WTC11 (cell line): Measurements from ENCODE around the gene SLC6A4. TPM values are rescaled to one million over a fixed set of nuclear protein-coding genes. Genes with fewer than 3 reads are reported as not detected.

Experiments
- ATAC-seq: fragments of 200-7000 bp; cut with Tn5 transposase; 2 replicates; pipeline ENCODE4 v1.10.0; 2021; ENCODE audit warnings: mild to moderate bottlenecking, moderate library complexity
- CTCF ChIA-PET: fragments of 300-600 bp; sonication (Branson Sonifier 250); formaldehyde crosslinking; loops from one replicate; lab custom pipeline; 2021; ENCODE audit warnings: antibody characterized with exemption; lab: Charles Lee
- POLR2A ChIA-PET: fragments of 350-600 bp; sonication (Branson Sonifier 250); formaldehyde crosslinking; loops from one replicate; lab custom pipeline; 2021; ENCODE audit warnings: antibody characterized with exemption; lab: Charles Lee
- DNase-seq: peaks from one replicate; pipeline ENCODE4 v3.0.0; 2021; ENCODE audit warnings: low spot score
- H3K27ac Mint-ChIP-seq: 2 replicates; pipeline ENCODE4 v1.8.0; 2021; ENCODE audit warnings: mixed read lengths
- H3K27me3 Mint-ChIP-seq: 2 replicates; pipeline ENCODE4 v1.8.0; 2021; ENCODE audit warnings: low read depth, mild to moderate bottlenecking, moderate library complexity, mixed read lengths
- H3K36me3 Mint-ChIP-seq: 2 replicates; pipeline ENCODE4 v1.8.0; 2021; ENCODE audit warnings: mixed read lengths
- H3K4me1 Mint-ChIP-seq: 2 replicates; pipeline ENCODE4 v1.8.0; 2022; ENCODE audit warnings: mixed read lengths
- H3K4me3 Mint-ChIP-seq: 2 replicates; pipeline ENCODE4 v1.8.0; 2021; ENCODE audit warnings: mild to moderate bottlenecking, moderate library complexity, mixed read lengths
- H3K9me3 Mint-ChIP-seq: 2 replicates; pipeline ENCODE4 v1.8.0; 2021; ENCODE audit warnings: mixed read lengths
- ATF2 ChIP-seq: sonication (generic); formaldehyde crosslinking; IDR thresholded peaks from 2 replicates; pipeline ENCODE4 v1.8.1; 2022; ENCODE audit warnings: low read depth, missing genetic modification reagents, borderline replicate concordance
- ATF3 ChIP-seq: sonication (generic); formaldehyde crosslinking; conservative IDR thresholded peaks from 2 replicates; pipeline ENCODE4 v1.8.1; 2022; ENCODE audit warnings: mild to moderate bottlenecking, missing genetic modification reagents
- CBFB ChIP-seq: sonication (generic); formaldehyde crosslinking; IDR thresholded peaks from 2 replicates; pipeline ENCODE4 v1.8.1; 2022; ENCODE audit warnings: mild to moderate bottlenecking, low read depth, missing genetic modification reagents
- CREB1 ChIP-seq: sonication (generic); formaldehyde crosslinking; IDR thresholded peaks from 2 replicates; pipeline ENCODE4 v1.8.0; 2023; ENCODE audit warnings: mild to moderate bottlenecking, missing genetic modification reagents
- CTCF ChIP-seq: fragments of 200-600 bp; IDR thresholded peaks from 2 replicates; pipeline ENCODE4 v1.8.0; 2022; ENCODE audit warnings: antibody characterized with exemption
- E2F4 ChIP-seq: sonication (generic); formaldehyde crosslinking; IDR thresholded peaks from 2 replicates; pipeline ENCODE4 v1.8.1; 2022; ENCODE audit warnings: low read depth, mild to moderate bottlenecking, moderate library complexity, missing genetic modification reagents, borderline replicate concordance
- ESRRA ChIP-seq: sonication (generic); formaldehyde crosslinking; IDR thresholded peaks from 2 replicates; pipeline ENCODE4 v1.8.1; 2022; ENCODE audit warnings: mild to moderate bottlenecking, missing genetic modification reagents, borderline replicate concordance
- ETV6 ChIP-seq: sonication (generic); formaldehyde crosslinking; IDR thresholded peaks from 2 replicates; pipeline ENCODE4 v1.8.1; 2022; ENCODE audit warnings: mild to moderate bottlenecking, missing genetic modification reagents
- HMGXB4 ChIP-seq: sonication (generic); formaldehyde crosslinking; IDR thresholded peaks from 2 replicates; pipeline ENCODE4 v1.8.1; 2023; ENCODE audit warnings: mild to moderate bottlenecking, moderate library complexity, missing genetic modification reagents
- IRF2 ChIP-seq: sonication (generic); formaldehyde crosslinking; IDR thresholded peaks from 2 replicates; pipeline ENCODE4 v1.8.0; 2022; ENCODE audit warnings: low read depth, missing genetic modification reagents, borderline replicate concordance
- JUN ChIP-seq: sonication (generic); formaldehyde crosslinking; IDR thresholded peaks from 2 replicates; pipeline ENCODE4 v1.8.0; 2023; ENCODE audit warnings: mild to moderate bottlenecking, missing genetic modification reagents
- NFYB ChIP-seq: sonication (generic); formaldehyde crosslinking; conservative IDR thresholded peaks from 2 replicates; pipeline ENCODE4 v1.8.0; 2022; ENCODE audit warnings: low read depth, missing genetic modification reagents
- NR3C1 ChIP-seq: sonication (generic); formaldehyde crosslinking; conservative IDR thresholded peaks from 2 replicates; pipeline ENCODE4 v1.8.1; 2023; ENCODE audit warnings: low read depth, mild to moderate bottlenecking, missing genetic modification reagents
- PRRX2 ChIP-seq: fragments of 250-450 bp; sonication (Bioruptor Pico); IDR thresholded peaks from 2 replicates; pipeline ENCODE4 v1.8.0; 2021; ENCODE audit warnings: mild to moderate bottlenecking
- SP1 ChIP-seq: sonication (generic); formaldehyde crosslinking; conservative IDR thresholded peaks from 2 replicates; pipeline ENCODE4 v1.8.1; 2022; ENCODE audit warnings: missing genetic modification reagents
- ZNF138 ChIP-seq: sonication (generic); formaldehyde crosslinking; conservative IDR thresholded peaks from 2 replicates; pipeline ENCODE4 v1.8.1; 2022; ENCODE audit warnings: mild to moderate bottlenecking, moderate library complexity, missing genetic modification reagents
- ZNF232 ChIP-seq: sonication (generic); formaldehyde crosslinking; IDR thresholded peaks from 2 replicates; pipeline ENCODE4 v1.8.0; 2022; ENCODE audit warnings: mild to moderate bottlenecking, missing genetic modification reagents
- ZNF317 ChIP-seq: sonication (generic); formaldehyde crosslinking; IDR thresholded peaks from 2 replicates; pipeline ENCODE4 v1.8.1; 2023; ENCODE audit warnings: low read depth, mild to moderate bottlenecking, moderate library complexity, missing genetic modification reagents, borderline replicate concordance
- ZNF512 ChIP-seq: sonication (generic); formaldehyde crosslinking; IDR thresholded peaks from 2 replicates; pipeline ENCODE4 v1.8.1; 2022; ENCODE audit warnings: missing genetic modification reagents, borderline replicate concordance
- total RNA-seq: library from RNA; stranded (reverse); gene quantifications from 3 replicates; pipeline ENCODE4 v1.2.3, GENCODE V29; 2021
- TF ChIP-seq, protein P1 (sequence below): fragments of 250-450 bp; sonication (Bioruptor Pico); conservative IDR thresholded peaks from 2 replicates; pipeline ENCODE4 v1.9.0; 2021; ENCODE audit warnings: mild to moderate bottlenecking
- TF ChIP-seq, protein P2 (sequence below): sonication (generic); formaldehyde crosslinking; IDR thresholded peaks from 2 replicates; pipeline ENCODE4 v1.8.0; 2022; ENCODE audit warnings: mild to moderate bottlenecking, missing genetic modification reagents
- TF ChIP-seq, protein P3 (sequence below): fragments of 250-450 bp; sonication (Bioruptor Pico); IDR thresholded peaks from 2 replicates; pipeline ENCODE4 v1.9.0; 2021; ENCODE audit warnings: mild to moderate bottlenecking

SLC6A4 gene
- total RNA-seq, 1 experiment from 2014 or later, result 0.13 TPM

- ATAC-seq, result no peak
- POLR2A ChIA-PET, result no interaction called here
- CTCF ChIA-PET, result no interaction called here
- Mint-ChIP-seq H3K27ac (no peak overlapping the region), H3K27me3 (no peaks in the 10 kb centered on the region), H3K9me3 (no peaks in the 10 kb centered on the region), H3K4me3 (no peak overlapping the region), H3K4me1 (no peaks in the 10 kb centered on the region), H3K36me3 (peaks cover 17% of the 10 kb centered on the region)
- TF ChIP-seq ZNF317 (no peak), ZNF138 (CRISPR knock-in tag) (no peak), ZNF232 (CRISPR knock-in tag) (no peak), ATF3 (CRISPR knock-in tag) (no peak), PRRX2 (CRISPR knock-in tag) (no peak), HMGXB4 (CRISPR knock-in tag) (no peak), NFYB (CRISPR knock-in tag) (no peak), ZNF512 (CRISPR knock-in tag) (no peak), CREB1 (CRISPR knock-in tag) (no peak), CTCF (no peak), SP1 (CRISPR knock-in tag) (no peak), ESRRA (CRISPR knock-in tag) (no peak)
- TF ChIP-seq, protein P1, sequence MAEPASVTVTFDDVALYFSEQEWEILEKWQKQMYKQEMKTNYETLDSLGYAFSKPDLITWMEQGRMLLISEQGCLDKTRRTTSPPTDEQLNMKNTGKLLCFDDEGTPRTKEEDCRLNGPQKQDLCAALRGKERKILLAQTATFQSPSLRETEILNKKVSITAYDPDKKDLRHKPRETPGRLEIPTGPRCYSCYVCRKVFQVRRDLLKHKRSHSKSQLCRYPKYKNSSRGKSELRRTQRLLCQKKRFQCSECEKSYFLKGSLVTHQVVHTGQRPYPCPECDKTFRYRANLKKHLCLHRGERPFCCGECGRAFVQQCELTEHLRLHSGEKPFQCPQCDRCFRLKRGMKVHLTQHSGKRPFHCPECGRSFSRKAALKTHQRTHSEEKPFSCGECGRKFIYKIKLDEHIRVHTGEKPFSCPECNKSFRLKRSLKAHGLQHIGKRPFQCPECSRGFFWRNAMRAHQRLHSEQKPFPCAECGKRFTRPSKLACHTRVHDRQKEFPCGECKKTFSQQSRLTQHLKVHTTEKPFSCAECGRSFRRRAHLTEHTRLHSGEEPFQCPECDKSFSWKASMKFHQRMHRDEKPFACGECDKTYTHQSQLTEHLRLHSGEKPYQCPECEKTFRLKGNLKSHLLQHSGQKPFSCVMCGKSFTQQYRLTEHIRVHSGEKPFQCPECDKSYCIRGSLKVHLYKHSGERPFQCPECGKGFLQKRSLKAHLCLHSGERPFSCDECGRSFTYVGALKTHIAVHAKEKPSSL (CRISPR knock-in tag), result no peak
- TF ChIP-seq, protein P2, sequence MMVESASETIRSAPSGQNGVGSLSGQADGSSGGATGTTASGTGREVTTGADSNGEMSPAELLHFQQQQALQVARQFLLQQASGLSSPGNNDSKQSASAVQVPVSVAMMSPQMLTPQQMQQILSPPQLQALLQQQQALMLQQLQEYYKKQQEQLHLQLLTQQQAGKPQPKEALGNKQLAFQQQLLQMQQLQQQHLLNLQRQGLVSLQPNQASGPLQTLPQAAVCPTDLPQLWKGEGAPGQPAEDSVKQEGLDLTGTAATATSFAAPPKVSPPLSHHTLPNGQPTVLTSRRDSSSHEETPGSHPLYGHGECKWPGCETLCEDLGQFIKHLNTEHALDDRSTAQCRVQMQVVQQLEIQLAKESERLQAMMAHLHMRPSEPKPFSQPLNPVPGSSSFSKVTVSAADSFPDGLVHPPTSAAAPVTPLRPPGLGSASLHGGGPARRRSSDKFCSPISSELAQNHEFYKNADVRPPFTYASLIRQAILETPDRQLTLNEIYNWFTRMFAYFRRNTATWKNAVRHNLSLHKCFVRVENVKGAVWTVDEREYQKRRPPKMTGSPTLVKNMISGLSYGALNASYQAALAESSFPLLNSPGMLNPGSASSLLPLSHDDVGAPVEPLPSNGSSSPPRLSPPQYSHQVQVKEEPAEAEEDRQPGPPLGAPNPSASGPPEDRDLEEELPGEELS, result no peak
- DNase-seq, result no peak
Measured at GRCh38 chr17:30251931-30252330, 16.4 kb upstream of the SLC6A4 start.

DNA sequence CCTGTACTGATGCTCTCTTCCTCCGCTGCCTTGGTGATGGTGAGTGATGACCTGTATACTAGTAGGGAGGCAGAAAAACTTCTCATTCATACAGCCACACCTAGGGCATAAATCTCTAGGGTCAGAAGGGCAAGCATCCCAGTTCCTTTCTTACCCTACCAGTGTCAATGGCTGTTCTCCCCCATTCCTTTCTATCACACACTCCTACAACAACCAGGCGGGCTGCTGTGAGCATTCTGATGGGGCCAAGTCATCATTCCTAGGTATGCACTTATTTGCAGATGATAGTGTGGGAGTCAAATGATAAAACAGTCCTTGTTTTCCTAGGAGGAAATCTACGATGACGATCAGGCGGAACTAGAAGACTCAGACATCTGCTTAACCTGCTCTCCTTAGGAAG lies 14.0 kb upstream of the SLC6A4 start:
- Mint-ChIP-seq H3K4me1 (no peaks in the 10 kb centered on the region), H3K27me3 (no peaks in the 10 kb centered on the region), H3K4me3 (no peak overlapping the region), H3K27ac (no peak overlapping the region; the same call in 1 of the 2 replicates)
- POLR2A ChIA-PET, result no interaction called here
- TF ChIP-seq ESRRA (CRISPR knock-in tag) (no peak), ETV6 (CRISPR knock-in tag) (no peak), JUN (CRISPR knock-in tag) (no peak), E2F4 (CRISPR knock-in tag) (no peak), NR3C1 (CRISPR knock-in tag) (no peak), IRF2 (CRISPR knock-in tag) (no peak), ATF2 (CRISPR knock-in tag) (no peak), ZNF232 (CRISPR knock-in tag) (no peak), CBFB (CRISPR knock-in tag) (no peak)
- TF ChIP-seq, protein P3, sequence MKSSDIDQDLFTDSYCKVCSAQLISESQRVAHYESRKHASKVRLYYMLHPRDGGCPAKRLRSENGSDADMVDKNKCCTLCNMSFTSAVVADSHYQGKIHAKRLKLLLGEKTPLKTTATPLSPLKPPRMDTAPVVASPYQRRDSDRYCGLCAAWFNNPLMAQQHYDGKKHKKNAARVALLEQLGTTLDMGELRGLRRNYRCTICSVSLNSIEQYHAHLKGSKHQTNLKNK (CRISPR knock-in tag), result no peak
- TF ChIP-seq, all 79 proteins: peak for 0
- no peak for DNase-seq
- Mint-ChIP-seq H3K9me3 (no peaks in the 10 kb centered on the region), H3K36me3 (peaks cover 15% of the 10 kb centered on the region)
- no peak for ATAC-seq
- CTCF ChIA-PET, result no interaction called here
